Activated naive CD8-positive, alpha-beta T cell (primary cell): ENCODE measurements around the gene MCEE.
"Not testable (repeated sequence)": the region's sequence is repeated elsewhere in the genome, so short reads cannot be mapped to it uniquely, and the experiment has no call there.

Experiments used
- H3K27ac Mint-ChIP-seq: one replicate; pipeline ENCODE4 v1.8.0; 2021; ENCODE audit warnings: mixed read lengths
- H3K27me3 Mint-ChIP-seq: one replicate; pipeline ENCODE4 v1.8.0; 2021; ENCODE audit warnings: mixed read lengths
- H3K36me3 Mint-ChIP-seq: one replicate; pipeline ENCODE4 v1.8.0; 2021; ENCODE audit warnings: mixed read lengths
- H3K4me1 Mint-ChIP-seq: one replicate; pipeline ENCODE4 v1.8.0; 2021; ENCODE audit warnings: low read depth, mixed read lengths
- H3K4me3 Mint-ChIP-seq: one replicate; pipeline ENCODE4 v1.8.0; 2021; ENCODE audit warnings: mild to moderate bottlenecking, mixed read lengths
- H3K9me3 Mint-ChIP-seq: one replicate; pipeline ENCODE4 v1.8.0; 2021; ENCODE audit warnings: low read depth, mixed read lengths

MCEE gene

GRCh38 chr2:71108091-71108490 lies 21.9 kb downstream of the MCEE start:
- Mint-ChIP-seq H3K27ac (peak overlapping the region; percentile 7), H3K27me3 (no peaks in the 10 kb centered on the region), H3K9me3 (no peaks in the 10 kb centered on the region), H3K36me3 (peaks cover 5% of the 10 kb centered on the region), H3K4me3 (no peak overlapping the region), H3K4me1 (no peaks in the 10 kb centered on the region)

GRCh38 chr2:71106463-71106862 lies 23.6 kb downstream of the MCEE start:
- H3K27me3 Mint-ChIP-seq, H3K4me1 Mint-ChIP-seq, H3K36me3 Mint-ChIP-seq, H3K4me3 Mint-ChIP-seq, H3K9me3 Mint-ChIP-seq, H3K27ac Mint-ChIP-seq: not testable (repeated sequence)

DNA sequence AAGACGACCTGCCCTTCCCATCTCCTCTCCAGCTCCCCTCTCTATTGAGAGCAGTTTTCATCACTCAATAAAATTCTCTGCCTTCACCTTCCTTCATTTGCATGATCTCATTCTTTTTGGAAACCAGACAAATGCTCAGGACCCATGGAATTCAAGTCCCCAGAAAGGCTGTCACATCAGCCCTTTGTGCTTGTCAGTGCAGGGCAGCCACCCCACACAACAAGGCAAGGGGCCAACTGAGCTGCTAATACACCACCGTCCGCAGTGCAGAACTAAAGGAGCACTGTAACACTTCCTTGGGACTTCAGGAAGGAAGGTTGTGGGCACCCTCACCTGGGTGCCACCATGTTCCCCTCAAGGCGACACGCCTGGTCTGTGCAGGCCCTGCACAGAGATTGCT lies 26.2 kb downstream of the MCEE start:
- Mint-ChIP-seq H3K4me3 (no peak overlapping the region), H3K27ac (no peak overlapping the region), H3K4me1 (peaks cover 2% of the 10 kb centered on the region), H3K36me3 (peaks cover 3% of the 10 kb centered on the region), H3K27me3 (no peaks in the 10 kb centered on the region), H3K9me3 (no peaks in the 10 kb centered on the region)

- Mint-ChIP-seq H3K4me3 (no peak overlapping the region), H3K27ac (no peak overlapping the region), H3K9me3 (no peaks in the 10 kb centered on the region), H3K4me1 (peaks cover 2% of the 10 kb centered on the region), H3K27me3 (no peaks in the 10 kb centered on the region), H3K36me3 (peaks cover 1% of the 10 kb centered on the region)
These were observed 26.9 kb downstream of the MCEE start for GRCh38 chr2:71102981-71103681.

- no peaks in the 10 kb centered on the region for H3K9me3 Mint-ChIP-seq
These were observed 28.4 kb downstream of the MCEE start for GRCh38 chr2:71101656-71102055.

DNA sequence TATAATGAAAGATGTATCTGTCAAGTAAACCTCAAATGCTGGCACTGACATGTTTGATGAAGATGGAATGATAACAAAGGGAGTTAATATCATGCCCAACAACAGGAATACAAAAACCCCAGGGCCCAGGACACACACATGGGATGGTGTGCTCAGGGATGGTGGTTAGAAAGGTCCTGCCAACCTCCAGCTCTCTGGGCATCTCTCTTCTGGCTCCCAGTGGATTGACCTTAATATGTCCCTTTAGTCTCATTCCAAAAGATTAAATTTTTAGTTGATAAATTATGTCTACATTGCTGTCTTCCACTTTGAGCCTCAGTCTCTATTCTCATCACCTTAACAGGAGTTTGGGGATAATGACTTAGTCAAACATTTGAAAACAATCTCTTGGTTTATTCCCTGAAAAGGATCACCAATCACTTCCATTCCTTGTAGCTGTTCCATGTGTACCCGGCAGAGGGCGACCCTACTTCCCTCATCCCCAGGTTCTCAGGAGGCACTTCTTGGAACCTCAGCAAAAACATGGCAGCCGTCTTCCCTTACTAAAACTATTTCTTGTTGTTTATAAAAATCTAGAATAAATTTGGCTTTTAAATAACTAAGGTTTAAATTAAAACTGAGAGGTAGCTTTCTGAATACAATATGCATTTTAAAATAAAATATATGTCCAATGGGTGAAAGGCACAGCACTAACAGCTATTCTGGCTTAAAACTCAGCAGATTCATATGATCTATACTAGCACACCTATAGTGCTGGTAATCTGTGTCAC lies 29.6 kb downstream of the MCEE start:
- H3K9me3 Mint-ChIP-seq: no peaks in the 10 kb centered on the region
- no peaks in the 10 kb centered on the region for H3K27me3 Mint-ChIP-seq
- H3K27ac Mint-ChIP-seq: no peak overlapping the region
- no peak overlapping the region for H3K4me3 Mint-ChIP-seq
- peaks cover 2% of the 10 kb centered on the region for H3K4me1 Mint-ChIP-seq
- no peaks in the 10 kb centered on the region for H3K36me3 Mint-ChIP-seq

More at GRCh38 chr2:71101656-71102055, 28.4 kb downstream of the MCEE start:
- Mint-ChIP-seq H3K36me3 (no peaks in the 10 kb centered on the region), H3K27ac (no peak overlapping the region), H3K4me1 (peaks cover 2% of the 10 kb centered on the region), H3K27me3 (no peaks in the 10 kb centered on the region), H3K4me3 (no peak overlapping the region)

GRCh38 chr2:71092491-71093260 lies 37.4 kb downstream of the MCEE start:
- not testable (repeated sequence) for H3K4me3 Mint-ChIP-seq, H3K9me3 Mint-ChIP-seq, H3K4me1 Mint-ChIP-seq, H3K36me3 Mint-ChIP-seq, H3K27me3 Mint-ChIP-seq, H3K27ac Mint-ChIP-seq

- H3K27me3 Mint-ChIP-seq, H3K4me1 Mint-ChIP-seq, H3K4me3 Mint-ChIP-seq, H3K36me3 Mint-ChIP-seq, H3K9me3 Mint-ChIP-seq, H3K27ac Mint-ChIP-seq: not testable (repeated sequence)
These were observed 38.2 kb downstream of the MCEE start for GRCh38 chr2:71091808-71092207.

- not testable (repeated sequence) for H3K4me1 Mint-ChIP-seq, H3K36me3 Mint-ChIP-seq, H3K4me3 Mint-ChIP-seq, H3K27ac Mint-ChIP-seq, H3K9me3 Mint-ChIP-seq, H3K27me3 Mint-ChIP-seq
These were observed 40.6 kb downstream of the MCEE start for GRCh38 chr2:71089475-71089874.

GRCh38 chr2:71085325-71086003 lies 44.6 kb downstream of the MCEE start:
- H3K4me3 Mint-ChIP-seq, H3K36me3 Mint-ChIP-seq, H3K9me3 Mint-ChIP-seq, H3K27ac Mint-ChIP-seq, H3K27me3 Mint-ChIP-seq: not testable (repeated sequence)
- H3K4me1 Mint-ChIP-seq: peaks cover 20% of the 10 kb centered on the region

DNA sequence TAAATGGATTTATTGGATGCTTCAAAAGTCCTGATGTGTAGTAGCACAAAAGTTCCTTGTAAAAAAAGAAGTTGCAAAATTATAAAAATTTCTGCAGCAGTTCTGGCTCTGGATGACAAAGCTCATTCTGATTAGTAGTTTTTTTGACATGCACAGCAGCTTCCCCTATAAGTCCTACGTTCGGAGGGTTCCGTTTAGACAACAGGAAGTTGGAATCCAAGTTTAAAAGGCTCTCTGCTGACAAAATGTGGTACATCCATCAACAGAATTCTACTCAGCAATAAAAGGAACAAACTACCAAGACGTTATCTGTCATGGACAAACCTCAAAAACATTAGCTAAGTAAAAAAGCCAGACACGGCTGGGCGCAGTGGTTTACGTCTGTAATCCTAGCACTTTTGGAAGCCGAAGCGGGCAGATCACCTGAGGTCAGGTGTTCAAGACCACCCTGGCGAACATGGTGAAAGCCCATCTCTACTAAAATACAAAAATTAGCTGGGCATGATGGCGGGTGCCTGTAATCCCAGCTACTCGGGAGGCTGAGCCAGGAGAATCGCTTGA lies 46.2 kb downstream of the MCEE start:
- H3K27ac Mint-ChIP-seq: not testable (repeated sequence)

DNA sequence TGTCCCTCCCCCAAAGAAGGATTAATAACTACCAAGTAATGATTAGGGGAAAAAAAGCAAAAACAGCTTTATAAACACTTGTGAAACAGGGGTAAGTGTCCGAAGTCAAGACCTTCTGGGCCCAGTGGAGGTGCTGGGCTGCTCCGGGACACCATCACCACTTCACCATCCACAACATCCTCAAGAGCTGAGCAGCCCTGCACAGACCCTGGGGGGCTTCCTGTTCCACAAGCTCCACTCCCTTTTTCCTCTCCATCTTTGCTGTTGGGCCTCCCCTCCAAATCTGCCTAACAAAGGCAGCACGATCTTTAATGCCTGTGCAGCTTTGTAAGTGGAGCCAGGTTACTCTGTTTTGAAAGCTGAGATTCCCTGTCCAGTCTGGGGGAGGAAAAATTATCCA lies 46.7 kb downstream of the MCEE start:
- H3K4me3 Mint-ChIP-seq, H3K27ac Mint-ChIP-seq: not testable (repeated sequence)

More for the DNA sequence above, 46.2 kb downstream of the MCEE start:
- H3K36me3 Mint-ChIP-seq, H3K9me3 Mint-ChIP-seq, H3K27me3 Mint-ChIP-seq: not testable (repeated sequence)
- H3K4me1 Mint-ChIP-seq: peaks cover 20% of the 10 kb centered on the region
- peak overlapping the region; percentile 59 for H3K4me3 Mint-ChIP-seq

GRCh38 chr2:71082402-71083252 lies 47.4 kb downstream of the MCEE start:
- Mint-ChIP-seq H3K36me3 (no peaks in the 10 kb centered on the region), H3K9me3 (no peaks in the 10 kb centered on the region), H3K27me3 (peaks cover 2% of the 10 kb centered on the region), H3K27ac (no peak overlapping the region), H3K4me3 (no peak overlapping the region), H3K4me1 (peaks cover 20% of the 10 kb centered on the region)

More for the DNA sequence above, 46.7 kb downstream of the MCEE start:
- H3K27me3 Mint-ChIP-seq, H3K9me3 Mint-ChIP-seq, H3K36me3 Mint-ChIP-seq: not testable (repeated sequence)
- H3K4me1 Mint-ChIP-seq: peaks cover 20% of the 10 kb centered on the region

GRCh38 chr2:71078624-71079023 lies 51.4 kb downstream of the MCEE start:
- peak overlapping the region; percentile 17 for H3K27ac Mint-ChIP-seq
- peaks cover 7% of the 10 kb centered on the region for H3K36me3 Mint-ChIP-seq
- no peaks in the 10 kb centered on the region for H3K27me3 Mint-ChIP-seq
- H3K9me3 Mint-ChIP-seq: no peaks in the 10 kb centered on the region
- peaks cover 18% of the 10 kb centered on the region for H3K4me1 Mint-ChIP-seq
- H3K4me3 Mint-ChIP-seq: no peak overlapping the region
